ENCODE measurements around the gene PLOD1. TPM values are rescaled to one million over a fixed set of nuclear protein-coding genes. Genes with fewer than 3 reads are reported as not detected.

The PLOD1 gene
- total RNA-seq, 4 donors from 2014 or later, result 52.8 to 87.9 (median 64.0) TPM

DNA sequence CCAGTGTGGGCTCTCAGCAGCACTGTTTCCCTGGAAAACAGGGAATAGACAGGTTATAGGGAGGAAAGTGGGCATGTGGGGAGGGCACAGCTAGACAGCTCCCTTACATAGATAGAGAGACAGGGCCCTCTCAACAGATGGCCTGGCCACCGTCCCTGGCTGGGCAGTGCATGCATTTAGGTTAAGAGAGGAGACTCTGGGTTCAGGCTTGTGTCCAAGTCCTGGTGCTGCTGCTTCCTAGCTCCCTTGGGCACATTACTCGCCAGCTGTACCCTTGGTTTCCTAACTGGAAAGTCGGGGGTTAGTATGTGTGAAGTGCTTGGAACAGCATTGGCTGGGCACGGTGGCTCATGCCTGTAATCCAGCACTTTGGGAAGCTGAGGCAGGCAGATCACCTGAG lies 9.1 kb downstream of the PLOD1 start:
- 74% methylated on average over 4 of the region's 4 CpGs for WGBS, 2 donors
- no peak overlapping the region for H3K27ac ChIP-seq
- no peaks in the 10 kb centered on the region for H3K9me3 ChIP-seq
- H3K27me3 ChIP-seq, result no peaks in the 10 kb centered on the region
- H3K36me3 ChIP-seq, result peaks cover 0 to 34% (median 0%) of the 10 kb centered on the region in 3 donors
- H3K4me3 ChIP-seq, result no peak overlapping the region
- no peak for DNase-seq (ENCODE audit: low spot score in 2 of 2)
- H3K4me1 ChIP-seq, result peaks cover 0 to 27% (median 6%) of the 10 kb centered on the region in 4 donors
- TF ChIP-seq, protein P1, sequence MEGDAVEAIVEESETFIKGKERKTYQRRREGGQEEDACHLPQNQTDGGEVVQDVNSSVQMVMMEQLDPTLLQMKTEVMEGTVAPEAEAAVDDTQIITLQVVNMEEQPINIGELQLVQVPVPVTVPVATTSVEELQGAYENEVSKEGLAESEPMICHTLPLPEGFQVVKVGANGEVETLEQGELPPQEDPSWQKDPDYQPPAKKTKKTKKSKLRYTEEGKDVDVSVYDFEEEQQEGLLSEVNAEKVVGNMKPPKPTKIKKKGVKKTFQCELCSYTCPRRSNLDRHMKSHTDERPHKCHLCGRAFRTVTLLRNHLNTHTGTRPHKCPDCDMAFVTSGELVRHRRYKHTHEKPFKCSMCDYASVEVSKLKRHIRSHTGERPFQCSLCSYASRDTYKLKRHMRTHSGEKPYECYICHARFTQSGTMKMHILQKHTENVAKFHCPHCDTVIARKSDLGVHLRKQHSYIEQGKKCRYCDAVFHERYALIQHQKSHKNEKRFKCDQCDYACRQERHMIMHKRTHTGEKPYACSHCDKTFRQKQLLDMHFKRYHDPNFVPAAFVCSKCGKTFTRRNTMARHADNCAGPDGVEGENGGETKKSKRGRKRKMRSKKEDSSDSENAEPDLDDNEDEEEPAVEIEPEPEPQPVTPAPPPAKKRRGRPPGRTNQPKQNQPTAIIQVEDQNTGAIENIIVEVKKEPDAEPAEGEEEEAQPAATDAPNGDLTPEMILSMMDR (IDR thresholded peaks at IDR 0.05), result no peak
- TF ChIP-seq EP300 (IDR thresholded peaks at IDR 0.05), result no peak
- no peak for TF ChIP-seq POLR2A (IDR thresholded peaks at IDR 0.05)

DNA sequence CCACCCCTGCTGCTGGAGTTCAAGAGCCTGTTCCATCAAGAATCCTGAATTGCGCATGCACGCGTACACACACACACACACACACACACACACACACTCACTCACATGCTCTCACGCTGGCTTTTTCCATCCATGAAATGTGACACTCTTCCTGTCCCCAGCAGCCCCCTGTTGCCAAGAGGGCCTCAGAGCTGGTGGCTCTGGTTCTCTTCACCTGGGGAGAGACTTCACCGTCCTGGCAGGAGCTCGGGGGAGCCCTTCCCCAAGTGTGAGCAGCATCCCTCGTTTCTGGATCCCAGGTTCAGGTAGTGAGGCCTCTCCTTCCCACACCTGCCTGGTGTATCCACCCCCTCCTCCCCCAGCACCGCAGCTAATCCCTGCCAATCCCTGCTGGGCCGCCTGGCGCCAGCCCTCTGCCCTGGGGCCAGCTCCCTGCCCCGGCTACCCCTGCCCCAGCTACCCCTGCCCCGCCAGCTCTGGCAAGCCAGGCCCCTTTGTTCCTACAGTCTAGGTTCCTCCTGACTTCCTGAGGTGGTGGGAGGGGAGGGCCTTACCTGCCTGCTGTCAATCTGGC lies 9.9 kb downstream of the PLOD1 start:
- 66% methylated on average over 11 to 12 of the region's 12 CpGs for WGBS, 2 donors
- no peak for TF ChIP-seq POLR2A (IDR thresholded peaks at IDR 0.05)
- TF ChIP-seq EP300 (IDR thresholded peaks at IDR 0.05), result no peak
- TF ChIP-seq, protein P1 (IDR thresholded peaks at IDR 0.05), result no peak
- peaks cover 0 to 42% (median 0%) of the 10 kb centered on the region in 3 donors for H3K36me3 ChIP-seq
- DNase-seq (ENCODE audit: low spot score in 2 of 2), result no peak
- no peak overlapping the region for H3K4me3 ChIP-seq
- H3K27me3 ChIP-seq, result no peaks in the 10 kb centered on the region
- peaks cover 0 to 18% (median under 1%) of the 10 kb centered on the region in 4 donors for H3K4me1 ChIP-seq
- H3K9me3 ChIP-seq, result no peaks in the 10 kb centered on the region
- H3K27ac ChIP-seq, result no peak overlapping the region

DNA sequence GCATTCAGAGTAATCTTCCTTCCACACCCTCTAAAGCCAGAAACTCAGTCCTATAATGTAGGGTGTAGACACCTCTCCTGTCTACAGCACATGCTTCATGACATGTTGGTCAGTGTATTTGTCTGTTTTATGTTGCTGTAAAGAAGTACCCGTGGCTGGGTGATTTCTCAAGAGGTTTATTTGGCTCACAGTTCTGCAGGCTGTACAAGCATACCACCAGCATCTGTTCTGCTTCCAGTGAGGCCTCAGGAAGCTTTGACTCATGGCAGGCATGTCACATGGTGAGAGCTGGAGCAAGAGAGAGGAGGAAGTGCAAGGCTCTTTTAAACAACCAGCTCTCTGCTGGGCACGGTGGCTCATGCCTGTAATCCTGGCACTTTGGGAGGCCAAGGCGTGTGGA lies 12.1 kb downstream of the PLOD1 start:
- TF ChIP-seq POLR2A (IDR thresholded peaks at IDR 0.05) (no peak), EP300 (IDR thresholded peaks at IDR 0.05) (no peak)
- TF ChIP-seq, protein P1 (IDR thresholded peaks at IDR 0.05), result no peak
- WGBS, 2 donors, result 83 to 85% methylated on average over 3 of the region's 3 CpGs
- Histone ChIP-seq H3K4me3 (no peak overlapping the region), H3K36me3 (peaks cover 0 to 62% (median 0%) of the 10 kb centered on the region in 3 donors), H3K4me1 (no peaks in the 10 kb centered on the region), H3K9me3 (no peaks in the 10 kb centered on the region), H3K27me3 (no peaks in the 10 kb centered on the region), H3K27ac (no peak overlapping the region)
- no peak for DNase-seq (ENCODE audit: low spot score in 2 of 2)

DNA sequence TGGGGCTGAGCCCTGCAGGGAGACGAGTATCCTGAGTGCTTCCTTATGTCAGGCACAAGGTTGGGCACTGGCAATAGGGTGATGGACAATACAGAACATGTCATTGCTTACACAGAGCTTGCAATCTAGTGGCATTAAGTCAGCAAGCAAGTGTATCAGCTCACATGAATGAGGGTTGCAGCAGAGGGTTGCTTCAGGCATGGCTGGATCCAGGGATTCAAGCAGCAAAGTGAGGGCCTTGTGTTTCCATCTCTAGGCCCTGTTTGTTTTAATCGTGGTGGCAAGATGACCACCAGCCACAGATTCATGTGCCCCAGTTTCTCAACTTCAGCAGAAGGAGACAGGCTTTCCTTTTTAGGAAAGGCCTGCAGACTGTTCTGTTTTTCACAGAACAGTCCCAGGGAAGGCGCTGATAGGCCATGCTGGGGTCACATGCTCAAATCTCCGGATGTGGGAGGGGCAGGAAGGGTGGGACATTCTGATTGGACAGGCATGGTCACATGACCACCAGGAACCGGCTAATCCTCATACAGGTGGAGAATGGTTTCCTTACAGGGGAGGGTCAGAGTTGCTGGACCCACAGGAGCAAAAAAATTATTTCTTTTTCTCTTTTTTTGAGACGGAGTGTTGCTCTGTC lies 14.4 kb downstream of the PLOD1 start:
- Histone ChIP-seq H3K9me3 (no peaks in the 10 kb centered on the region), H3K4me1 (no peaks in the 10 kb centered on the region), H3K4me3 (no peak overlapping the region), H3K27me3 (no peaks in the 10 kb centered on the region), H3K27ac (no peak overlapping the region), H3K36me3 (peaks cover 0 to 70% (median 0%) of the 10 kb centered on the region in 3 donors)
- 89 to 93% methylated on average over 6 of the region's 6 CpGs for WGBS, 2 donors
- no peak for DNase-seq (ENCODE audit: low spot score in 2 of 2)
- TF ChIP-seq EP300 (IDR thresholded peaks at IDR 0.05), result no peak

DNA sequence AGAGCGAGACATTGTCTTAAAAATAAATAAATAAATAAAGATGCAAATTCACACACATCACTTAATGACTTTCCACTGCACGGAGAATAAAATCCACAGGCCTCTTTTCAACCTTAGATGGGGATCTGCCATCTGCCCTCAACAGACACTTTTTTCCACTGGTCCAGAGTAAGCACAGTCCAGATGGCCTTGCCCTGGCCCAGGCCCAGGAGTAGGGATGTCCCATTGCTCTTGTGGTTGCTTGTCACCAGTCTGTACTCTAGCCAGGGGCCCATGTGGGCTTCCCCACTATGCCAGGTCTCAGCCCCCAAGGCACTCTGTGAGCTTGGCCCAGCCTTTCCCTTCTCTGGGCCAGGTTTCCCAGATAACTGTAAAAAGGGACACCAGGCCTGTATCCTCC lies 17.4 kb downstream of the PLOD1 start:
- Histone ChIP-seq H3K36me3 (peaks cover 0 to 91% (median 0%) of the 10 kb centered on the region in 3 donors), H3K4me1 (no peaks in the 10 kb centered on the region), H3K9me3 (no peaks in the 10 kb centered on the region), H3K27ac (no peak overlapping the region), H3K27me3 (no peaks in the 10 kb centered on the region), H3K4me3 (no peak overlapping the region)
- no peak for DNase-seq (ENCODE audit: low spot score in 2 of 2)
- TF ChIP-seq, protein P1 (IDR thresholded peaks at IDR 0.05), result no peak
- TF ChIP-seq POLR2A (IDR thresholded peaks at IDR 0.05) (no peak), EP300 (IDR thresholded peaks at IDR 0.05) (no peak)
- WGBS, 2 donors, result 90 to 92% methylated on average over 2 of the region's 2 CpGs

Data from tibial nerve (tissue), 4 donors.